NT2/D1 (cell line): ENCODE data around the gene CIROP.

Source experiments
- YY1 ChIP-seq: IDR thresholded peaks from 2 replicates; pipeline ENCODE4 v1.6.1; 2011; ENCODE audit not compliant: insufficient read length, insufficient read depth
- ZNF274 ChIP-seq: IDR thresholded peaks from 2 replicates; pipeline ENCODE4 v1.6.1; 2011; ENCODE audit warnings: mild to moderate bottlenecking, low read depth, low read length

DNA sequence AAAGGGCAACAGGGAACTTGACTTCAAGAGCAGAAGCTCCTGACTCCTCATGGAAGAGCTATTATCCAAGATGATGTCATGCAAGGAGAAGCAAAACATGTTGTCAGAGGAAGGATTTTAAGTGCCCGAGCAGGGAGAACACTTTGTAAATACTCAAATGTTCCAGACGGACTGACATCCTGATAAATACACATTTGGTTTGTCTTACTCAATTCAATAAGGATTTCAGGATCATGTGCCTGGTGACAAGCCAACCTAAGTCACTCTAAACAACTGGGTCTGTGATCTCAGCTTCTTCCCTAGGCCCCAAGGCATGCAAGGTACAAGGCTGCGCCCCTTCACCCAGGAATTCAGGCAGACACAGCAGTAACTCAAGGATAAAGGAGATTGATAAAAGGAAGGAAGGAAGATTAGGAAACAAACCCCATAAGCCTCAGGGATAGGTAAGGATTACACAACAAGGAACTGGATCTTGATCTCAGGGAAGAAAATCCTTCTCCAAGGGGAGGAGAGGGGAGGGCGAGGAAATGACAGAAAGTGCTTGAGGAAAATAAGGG is 41.1 kb upstream of the CIROP start:
- no peak for TF ChIP-seq YY1
- TF ChIP-seq ZNF274, result no peak
